HG02852 (cell line): ENCODE measurements around the gene TKT.
A peak's percentile ranks its signal among the peaks of the same experiment; 100 is the strongest.
"Not testable (repeated sequence)": the region's sequence is repeated elsewhere in the genome, so short reads cannot be mapped to it uniquely, and the experiment has no call there.

Experiments
- ATAC-seq: cut with Tn5 transposase; IDR thresholded peaks from one replicate; pipeline ENCODE4 v1.9.1; 2021; ENCODE audit warnings: mild to moderate bottlenecking, moderate library complexity; ENCODE audit not compliant: unreplicated experiment

TKT gene

DNA sequence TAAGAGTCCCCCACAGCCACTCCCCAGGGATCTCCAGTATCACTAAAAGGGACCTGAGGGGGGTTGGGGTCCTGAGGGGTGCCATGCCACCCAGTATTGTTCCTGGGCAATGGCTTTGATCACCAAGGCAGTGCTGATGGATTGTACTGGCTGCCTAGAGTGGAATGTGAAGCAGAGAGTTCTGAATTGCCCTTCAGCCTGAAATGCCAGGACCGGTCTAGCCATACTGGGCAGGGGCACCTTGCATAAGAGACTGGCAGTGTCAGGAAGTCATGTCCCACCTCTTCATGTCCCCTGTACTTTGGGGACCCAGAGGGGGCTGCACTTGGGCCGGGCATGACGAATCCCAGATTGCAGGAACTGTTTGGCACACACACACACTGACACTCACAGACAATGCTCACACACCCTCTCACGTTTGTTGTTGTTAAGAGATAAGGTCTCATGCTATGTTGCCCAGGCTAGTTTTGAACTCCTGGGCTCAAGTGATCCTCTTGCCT is 4.5 kb upstream of the TKT start:
- no peak for ATAC-seq

DNA sequence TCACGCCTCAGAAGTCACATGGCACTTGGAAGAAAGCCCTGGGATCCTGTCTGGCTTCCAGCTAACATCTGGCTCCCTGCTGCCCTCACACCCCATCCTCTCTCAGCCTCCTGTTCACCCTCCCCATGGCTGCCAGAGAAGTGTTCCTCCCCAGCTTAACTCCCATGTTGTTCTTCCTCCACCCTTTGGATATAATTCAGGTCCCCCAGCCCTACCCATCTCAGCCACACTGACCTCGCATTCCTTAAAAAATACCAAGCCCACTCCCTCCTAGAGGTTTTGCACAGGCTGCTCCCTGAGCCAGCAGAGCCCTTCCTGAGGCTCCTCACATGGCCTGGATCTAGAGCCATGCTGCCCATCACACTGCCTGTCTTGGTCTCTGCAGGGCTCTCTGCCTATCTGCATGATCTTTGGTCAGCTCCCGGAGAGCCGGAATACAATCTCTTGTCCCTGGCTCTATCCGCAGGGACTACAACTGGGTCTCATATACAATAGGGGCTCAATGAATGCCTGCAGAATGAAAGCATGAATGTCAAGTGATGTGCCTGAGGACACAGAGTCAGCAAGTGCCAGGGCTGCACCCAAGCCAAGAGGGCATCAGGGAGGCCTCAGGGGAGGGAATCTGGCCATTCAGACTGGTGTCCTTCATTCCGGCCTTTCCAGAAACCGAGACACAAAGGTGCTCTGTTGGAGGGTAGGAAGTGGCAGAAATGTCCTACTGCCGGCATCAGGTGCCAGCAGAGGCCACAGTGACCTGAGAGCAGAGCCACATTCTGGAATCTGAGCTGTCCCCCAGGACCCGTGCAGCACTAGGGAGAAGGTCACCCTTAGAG is 3.8 kb upstream of the TKT start:
- no peak for ATAC-seq

DNA sequence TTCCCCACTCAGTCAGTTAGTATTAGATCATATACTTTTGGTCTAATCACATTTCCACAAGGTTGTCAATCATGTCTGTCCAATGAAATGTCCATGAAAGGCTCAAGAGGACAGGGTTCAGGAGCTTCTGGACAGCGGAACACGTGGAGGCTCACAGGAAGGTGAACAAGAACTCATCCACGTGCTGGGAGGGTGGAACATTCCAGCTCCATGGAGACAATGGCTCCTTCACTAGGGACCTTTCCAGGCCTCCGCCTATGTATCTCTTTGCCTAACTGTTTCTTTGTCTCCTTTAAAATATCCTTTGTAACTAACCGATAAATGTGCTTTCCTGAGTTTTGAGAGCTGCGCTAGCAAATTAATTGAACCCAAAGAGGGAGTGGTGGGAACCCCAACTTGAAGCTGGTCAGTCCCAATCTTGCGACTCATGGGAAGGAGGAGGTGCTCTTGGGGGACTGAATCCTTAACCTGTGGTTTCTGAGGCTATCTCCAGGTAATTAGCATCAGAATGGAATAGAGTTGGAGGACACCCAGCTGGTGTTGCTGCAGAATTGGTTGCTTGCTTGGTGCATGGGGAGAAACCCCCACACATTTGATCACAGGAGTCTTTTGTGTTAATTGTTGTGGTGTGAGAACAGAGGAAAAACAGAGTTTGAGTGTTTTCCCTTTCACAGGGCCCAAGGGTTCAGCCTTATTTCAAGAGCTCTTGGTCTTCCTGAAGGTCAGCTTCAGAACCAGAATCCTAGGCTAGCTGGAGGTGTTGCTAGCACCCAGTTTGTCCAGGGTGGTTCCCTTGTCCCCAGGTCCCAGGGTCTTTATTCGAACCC is 3.0 kb upstream of the TKT start:
- ATAC-seq = no peak

DNA sequence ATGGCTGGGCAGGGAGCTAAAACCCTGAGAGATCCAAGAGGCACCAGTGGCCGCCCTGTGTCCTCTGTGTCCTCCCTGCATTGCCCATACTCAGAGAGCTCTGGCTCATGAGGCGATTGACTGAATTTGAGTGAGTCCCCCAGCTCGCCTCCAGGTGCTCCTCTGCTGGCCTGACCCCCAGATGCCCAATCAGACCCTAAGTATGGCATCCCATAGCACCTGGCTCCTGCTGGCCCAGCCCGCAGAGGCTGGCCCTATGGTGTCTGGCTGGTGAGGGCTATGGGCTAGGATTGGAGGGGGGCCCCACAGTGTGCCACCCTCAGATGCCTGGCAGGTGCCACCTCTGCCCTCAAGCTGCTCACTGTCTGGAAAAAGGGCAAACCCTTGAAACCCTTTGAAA is 1.6 kb upstream of the TKT start:
- no peak for ATAC-seq

DNA sequence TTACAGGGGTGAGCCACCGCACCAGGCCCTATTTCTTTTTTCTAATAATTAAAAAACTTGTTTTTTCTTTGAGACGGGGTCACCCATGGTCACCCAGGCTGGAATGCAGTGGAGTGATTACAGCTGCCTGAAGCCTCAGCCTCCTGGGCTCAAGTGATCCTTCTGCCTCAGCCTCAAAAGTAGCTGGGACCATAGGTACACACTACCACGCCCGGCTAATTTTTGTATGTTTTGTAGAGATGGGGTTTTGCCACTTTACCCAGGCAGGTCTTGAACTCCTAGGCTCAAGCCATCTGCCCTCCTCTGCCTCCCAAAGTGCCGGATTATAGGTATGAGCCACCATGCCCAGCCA is 858 bp upstream of the TKT start:
- ATAC-seq = no peak

DNA sequence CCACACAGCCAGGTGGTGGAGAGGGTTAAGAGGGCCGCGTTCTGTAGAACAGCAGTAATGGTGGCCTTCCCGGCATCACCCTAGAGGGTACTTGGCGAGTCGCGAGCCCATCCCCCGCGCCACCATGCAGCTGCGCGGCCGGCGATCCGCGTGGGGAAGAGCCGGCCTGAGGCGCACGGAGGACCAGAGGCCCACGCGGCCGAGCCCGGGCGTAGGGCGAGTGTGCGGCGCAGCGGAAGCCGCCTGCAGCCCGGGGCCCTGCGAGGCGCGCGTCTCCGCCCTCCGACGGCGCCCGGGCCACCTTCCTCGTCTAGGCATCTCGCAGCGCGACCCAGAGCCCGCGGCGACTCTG is 423 bp downstream of the TKT start:
- peak; percentile 41 for ATAC-seq

DNA sequence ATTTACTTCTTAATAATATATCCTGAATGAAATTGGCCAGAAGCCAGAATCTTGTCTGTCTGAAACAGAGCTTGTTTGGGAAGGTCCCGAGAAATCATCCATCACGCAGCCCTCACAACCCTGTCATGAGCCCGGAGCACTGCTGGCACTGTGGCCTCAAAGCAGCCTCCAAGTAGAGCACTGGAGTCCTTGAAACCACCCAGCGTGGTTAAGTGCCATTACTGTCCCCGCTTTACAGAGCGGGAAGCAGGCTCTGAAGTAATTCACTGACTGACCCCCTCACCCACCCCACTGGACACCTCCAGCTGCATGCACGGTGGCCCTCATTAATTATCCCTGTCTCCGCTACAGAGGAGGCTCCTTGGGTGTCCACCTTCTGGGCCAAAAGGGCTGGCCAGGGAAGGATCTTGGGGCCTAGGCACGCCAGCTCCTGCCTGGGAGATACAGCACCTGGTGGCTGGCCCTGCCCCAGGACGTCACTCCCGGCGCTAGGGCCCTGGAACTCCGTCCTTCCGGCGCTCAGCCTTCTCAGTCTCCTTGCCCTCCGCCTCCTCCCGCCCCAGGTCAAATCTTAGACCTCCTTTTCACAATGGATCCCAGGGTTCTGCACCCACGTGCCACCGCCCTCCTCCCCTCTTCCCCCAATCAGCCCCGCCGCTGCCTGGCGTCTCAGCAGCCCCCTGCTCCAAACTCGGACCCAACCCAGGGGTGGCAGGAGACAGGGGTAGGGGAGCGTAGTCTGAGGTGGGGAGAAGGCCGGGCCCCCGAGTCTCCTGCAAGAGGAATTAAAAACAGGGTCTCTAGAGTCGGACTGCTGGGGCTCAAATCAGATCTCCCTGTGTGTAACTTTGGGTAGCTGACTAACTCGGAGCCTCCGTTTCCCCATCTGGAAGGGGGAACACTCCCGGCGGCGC is 1.1 kb downstream of the TKT start:
- ATAC-seq = peak; percentile 47

DNA sequence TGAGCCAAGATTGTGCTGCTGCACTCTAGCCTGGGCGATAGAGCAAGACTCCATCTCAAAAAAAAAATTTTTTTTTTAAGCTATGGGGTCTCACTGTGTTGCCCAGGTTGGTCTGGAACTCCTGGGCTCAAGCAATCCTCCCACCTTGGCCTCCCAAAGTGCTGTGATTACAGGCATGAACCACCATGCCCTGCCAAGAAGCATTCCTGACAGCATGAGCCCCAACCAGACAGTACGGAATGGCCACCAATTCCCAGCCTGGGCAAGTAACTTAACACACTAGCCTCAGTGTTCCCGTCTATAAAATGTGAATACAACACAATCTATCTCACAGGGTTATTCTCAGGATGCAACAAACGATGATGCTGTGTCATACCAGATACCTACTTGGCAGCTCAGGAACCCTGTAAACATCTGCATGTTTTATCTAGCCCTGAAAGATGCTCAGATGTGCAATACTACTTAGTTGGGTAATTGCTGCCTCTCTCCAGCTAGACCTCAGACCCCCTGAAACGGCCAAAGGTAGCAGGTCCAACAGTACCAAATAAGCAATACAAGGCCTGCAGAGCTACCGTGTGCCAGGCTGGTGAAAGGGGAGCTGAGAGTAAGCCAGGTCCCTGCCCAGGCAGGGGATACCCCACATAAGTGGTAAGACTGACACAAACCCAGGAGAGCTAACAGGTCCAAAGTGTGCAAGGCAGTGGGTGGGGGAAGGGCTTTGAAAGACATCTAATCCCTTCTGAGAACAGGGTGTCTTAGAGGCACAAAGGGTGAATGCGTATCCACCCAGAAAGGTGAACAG is 1.9 kb downstream of the TKT start:
- no peak for ATAC-seq

DNA sequence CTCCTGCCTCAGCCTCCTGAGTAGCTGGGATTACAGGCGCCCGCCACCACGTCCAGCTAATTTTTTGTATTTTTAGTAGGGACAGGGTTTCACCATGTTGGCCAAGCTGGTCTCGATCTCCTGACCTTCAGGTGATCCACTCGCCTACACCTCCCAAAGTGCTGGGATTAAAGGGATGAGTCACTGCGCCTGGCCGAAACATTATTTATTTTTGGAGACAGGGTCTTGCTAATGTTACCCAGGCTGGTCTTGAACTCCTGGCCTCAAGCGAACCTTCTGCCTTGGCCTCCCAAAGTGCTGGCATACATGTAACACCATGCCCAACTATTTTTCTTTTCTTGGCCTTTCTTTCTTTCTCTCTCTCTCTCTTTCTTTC is 2.9 kb downstream of the TKT start:
- ATAC-seq = not testable (repeated sequence)

DNA sequence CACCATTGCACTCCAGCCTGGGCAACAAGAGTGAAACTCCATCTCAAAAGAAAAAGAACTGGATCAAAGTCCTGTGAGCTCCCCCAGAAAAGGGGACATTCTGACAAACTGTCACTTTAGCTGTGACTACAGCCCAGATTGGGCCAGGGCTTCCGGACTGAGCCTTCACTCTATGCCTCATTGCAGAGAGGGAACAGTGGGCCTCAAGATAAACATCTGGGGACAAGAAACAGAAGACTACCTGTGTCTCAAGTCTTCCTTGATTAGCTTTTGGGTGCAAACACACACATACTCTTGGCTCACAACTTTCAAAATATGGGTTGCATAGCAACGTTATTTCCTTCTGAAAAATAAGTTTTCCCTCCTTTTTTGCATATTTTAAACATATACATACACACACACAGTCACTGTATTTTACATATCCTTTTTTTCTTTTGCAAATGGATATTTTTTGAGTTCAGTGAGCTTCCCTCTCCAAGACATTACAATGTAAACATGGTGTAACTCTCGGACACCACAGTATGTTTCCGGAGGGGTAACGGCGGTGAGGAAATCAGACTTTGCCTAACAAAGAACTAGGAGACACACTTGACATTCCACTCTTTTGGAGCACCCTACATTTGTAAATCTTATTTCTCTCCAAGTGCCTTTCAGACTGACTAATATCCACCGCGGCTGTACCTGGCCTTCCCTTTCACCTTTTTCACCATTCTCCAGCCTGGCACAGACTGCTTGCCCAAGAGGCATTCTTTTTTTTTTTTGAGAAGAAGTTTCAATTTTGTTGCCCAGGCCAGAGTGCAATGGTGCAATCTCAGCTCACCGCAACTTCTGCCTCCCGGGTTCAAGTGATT is 3.5 kb downstream of the TKT start:
- ATAC-seq = no peak

DNA sequence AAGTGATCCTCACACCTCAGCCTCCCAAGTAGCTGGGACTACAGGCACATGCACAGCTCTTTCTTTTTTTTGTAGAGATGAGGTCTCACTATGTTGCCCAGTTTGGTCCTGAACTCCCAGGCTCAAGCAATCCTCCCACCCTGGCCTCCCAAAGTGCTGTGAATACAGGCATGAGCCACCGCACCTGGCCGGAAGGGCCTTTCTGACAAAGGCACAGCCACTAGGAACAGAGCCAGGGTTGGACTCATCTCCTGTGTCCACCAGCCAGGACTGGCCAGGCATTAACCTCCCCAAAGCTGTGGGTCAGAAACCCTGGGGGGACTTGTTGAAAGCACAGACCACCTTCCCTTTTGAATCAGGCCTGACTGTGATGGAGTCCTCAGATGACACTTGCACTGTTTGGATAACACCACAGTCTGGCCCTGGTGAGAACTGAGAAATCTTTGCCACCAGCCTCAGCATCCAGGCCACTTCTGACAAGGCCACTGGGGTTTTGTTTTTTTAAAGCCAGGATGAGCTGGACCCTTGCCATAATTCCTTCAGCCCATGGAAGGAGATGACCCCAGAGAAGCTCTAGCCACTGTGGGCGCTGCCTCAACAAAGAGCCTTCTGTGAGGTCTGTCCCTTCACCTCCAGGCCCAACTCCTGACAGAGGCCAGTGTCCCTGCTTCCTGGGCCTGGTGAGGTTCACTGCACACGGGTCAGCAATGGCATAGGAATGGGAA is 4.8 kb downstream of the TKT start:
- ATAC-seq = no peak

DNA sequence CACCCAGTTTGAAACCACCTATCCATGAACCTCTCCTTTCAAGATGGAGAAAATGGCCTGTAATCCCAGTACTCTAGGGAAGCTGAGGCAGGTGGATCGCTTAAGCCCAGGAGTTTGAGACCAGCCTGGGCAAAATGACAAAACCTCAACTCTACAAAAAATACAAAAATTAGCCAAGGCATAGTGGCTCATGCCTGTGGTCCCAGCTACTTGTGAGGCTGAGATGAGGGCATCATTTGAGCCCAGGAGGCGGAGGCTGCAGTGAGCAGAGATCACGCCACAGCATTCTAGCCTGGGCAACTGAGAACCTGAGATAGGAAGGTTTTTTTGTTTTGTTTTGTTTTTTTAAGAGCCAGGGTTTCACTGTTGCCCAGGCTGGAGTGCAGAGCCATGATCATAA is 5.4 kb downstream of the TKT start:
- ATAC-seq = no peak

DNA sequence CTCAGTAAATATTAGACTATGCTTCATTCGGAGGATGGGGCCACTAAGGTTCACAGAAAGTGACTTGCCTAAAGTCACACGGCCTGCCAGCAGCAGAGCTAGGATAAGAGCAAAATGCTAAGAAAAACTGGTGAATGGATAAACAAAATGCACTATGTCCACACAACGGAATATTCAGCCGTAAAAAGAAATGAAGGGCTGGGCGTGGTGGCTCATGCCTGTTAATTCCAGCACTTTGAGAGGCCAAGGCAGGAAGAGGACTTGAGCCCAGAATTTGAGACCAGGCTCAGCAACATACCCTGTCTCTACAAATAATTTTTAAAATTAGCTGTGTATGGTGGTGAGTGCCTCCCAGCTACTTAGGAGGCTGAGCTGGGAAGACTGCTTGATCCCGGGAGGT is 7.7 kb downstream of the TKT start:
- no peak for ATAC-seq

DNA sequence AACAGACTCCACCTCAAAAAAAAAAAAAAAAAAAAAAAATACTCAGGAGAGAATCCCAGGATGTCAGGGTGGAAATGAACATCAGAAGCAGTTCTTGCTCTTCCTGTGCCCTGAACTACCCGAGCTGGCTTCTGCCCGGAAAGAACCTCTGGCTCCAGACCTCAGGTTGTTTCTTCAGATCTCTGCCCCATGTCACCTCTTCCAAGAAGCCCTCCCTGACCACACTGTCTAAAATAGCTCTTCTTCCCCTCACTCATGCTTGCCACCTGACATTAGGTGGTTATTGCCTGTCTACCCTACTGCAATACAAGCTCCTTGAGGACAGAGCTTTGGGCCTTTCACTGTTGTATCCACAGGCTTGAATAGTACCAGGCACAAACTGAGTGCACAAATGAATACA is 8.2 kb downstream of the TKT start:
- no peak for ATAC-seq

DNA sequence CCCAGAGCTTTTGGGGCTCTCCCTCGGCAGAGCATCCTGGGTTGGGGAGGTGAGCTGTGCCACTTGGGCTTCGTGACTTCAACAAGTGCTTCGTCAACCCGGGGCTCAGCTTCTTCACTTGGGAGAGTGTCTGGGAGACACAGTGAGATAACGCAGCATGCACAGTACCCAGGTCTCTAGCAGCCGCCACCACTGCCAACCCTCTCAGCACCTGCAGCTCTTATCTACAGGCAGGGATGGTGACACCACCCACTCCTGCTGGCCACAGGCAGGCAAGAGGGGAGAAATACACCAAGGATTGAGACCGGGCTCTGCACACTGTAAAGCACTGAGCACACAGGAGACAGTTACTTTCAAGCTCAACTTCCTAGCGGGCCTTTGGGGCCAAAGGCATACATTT is 11.6 kb downstream of the TKT start:
- ATAC-seq = no peak

DNA sequence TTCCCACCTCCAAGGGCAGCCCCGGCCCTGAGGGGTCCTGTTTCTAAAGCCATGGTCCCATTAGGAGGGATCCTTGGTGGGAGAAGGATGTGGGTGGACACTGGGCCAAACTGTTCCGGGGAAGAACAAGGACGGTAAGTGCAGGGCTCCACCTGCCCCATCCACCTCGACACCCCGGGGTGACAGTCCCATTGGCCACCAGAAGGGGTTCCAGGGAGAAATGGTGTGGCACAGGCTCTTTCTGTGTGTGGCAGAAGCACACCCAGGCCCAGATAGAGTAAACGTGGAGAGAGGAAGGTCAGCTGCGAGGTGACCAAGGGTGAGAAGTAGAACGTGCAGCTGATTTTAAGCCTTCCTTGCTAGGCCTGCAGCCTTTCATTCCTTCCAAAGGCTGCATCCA is 12.0 kb downstream of the TKT start:
- no peak for ATAC-seq

DNA sequence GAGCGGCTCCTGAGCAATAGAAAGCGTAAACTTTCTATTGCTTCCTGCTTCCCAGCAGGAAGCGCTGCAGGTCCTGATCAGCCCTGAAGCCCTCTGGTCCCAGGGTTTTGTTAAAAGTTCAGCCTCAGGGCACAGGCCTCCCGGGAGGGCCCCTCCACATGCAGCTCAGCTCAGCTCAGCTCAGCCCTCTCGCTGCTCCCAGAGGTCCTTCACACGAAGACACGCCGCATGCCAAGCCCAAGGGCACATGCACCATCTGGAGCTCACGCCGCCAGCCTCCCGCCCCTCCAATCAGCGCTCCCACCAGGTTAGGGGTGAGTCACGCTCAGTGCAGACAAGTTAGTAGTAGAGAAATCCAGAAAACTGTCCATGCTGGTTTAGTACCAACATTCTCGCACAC is 12.7 kb downstream of the TKT start:
- no peak for ATAC-seq

DNA sequence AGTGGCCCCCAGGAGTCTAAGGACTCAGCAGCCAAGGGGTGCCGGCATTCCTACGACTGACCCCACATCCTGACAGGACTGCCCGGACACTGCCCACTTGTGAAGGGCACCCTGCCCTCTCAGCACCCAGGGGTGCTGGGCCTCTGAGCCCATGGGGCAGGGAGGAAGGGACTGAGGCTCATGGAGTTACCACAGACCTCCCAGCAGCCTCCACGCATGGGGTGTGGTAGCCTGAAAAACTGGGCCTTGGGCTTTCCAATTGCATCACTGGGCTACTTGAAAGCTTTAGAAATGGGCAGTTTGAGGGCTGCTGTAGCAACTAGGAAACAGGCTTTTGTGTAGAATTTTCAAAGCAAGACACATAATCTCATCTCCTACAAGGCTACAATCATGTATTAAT is 13.2 kb downstream of the TKT start:
- ATAC-seq = no peak

DNA sequence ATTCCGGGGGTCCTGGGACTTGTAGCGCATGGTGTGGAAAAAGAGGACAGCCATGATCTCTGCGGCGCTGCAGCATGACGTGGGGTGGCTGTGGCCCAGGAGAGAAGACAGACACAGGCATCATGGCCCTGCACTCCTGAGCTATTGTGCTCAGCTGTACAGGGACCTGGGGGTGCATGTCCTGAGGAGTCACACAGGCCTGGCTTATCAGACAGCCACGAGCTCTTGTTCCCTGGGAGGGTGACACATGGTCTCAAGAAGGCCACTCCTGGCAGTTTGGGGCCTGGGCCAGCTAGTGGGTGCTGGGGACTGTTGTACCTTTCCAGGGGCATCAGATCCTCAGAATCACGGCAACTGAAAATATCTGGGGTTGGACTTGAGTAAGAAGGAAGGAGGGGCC is 13.7 kb downstream of the TKT start:
- no peak for ATAC-seq
